Activated T-cell treated with anti-CD3 and anti-CD28 coated beads, Interleukin-2, amount 50 U/mL, for 72 hours (primary cell): ENCODE data around the gene AGXT. TPM values are rescaled to one million over a fixed set of nuclear protein-coding genes. Genes with fewer than 3 reads are reported as not detected.

Experiments used
- ATAC-seq, 2 donors: fragments of 150-1000 bp; cut with Tn5 transposase; replicated peaks in 1 of 2; 2 replicates each; pipeline ENCODE4 v1.10.0; 2021; ENCODE audit warnings: moderate library complexity in 2 of 2, mild to moderate bottlenecking in 1 of 2
- DNase-seq, 2 donors: peaks; one replicate each; pipeline ENCODE4 v3.0.0; 2021 to 2022; ENCODE audit warnings: mixed read lengths in 1 of 2
- H3K27ac Mint-ChIP-seq: one replicate; pipeline ENCODE4 v1.8.0; 2022; ENCODE audit warnings: mild to moderate bottlenecking, moderate library complexity, mixed read lengths
- H3K27me3 Mint-ChIP-seq: one replicate; pipeline ENCODE4 v1.8.0; 2022; ENCODE audit warnings: low read depth, mixed read lengths
- H3K36me3 Mint-ChIP-seq, 2 donors: one replicate each; pipeline ENCODE4 v1.8.0; 2022; ENCODE audit warnings: mixed read lengths in 2 of 2, mild to moderate bottlenecking in 1 of 2; ENCODE audit not compliant: insufficient read depth in 2 of 2
- H3K4me1 Mint-ChIP-seq: one replicate; pipeline ENCODE4 v1.8.0; 2022; ENCODE audit warnings: low read depth, mixed read lengths
- H3K4me3 Mint-ChIP-seq, 2 donors: one replicate each; pipeline ENCODE4 v1.8.0; 2022; ENCODE audit warnings: mild to moderate bottlenecking in 2 of 2, mixed read lengths in 2 of 2, moderate library complexity in 2 of 2
- H3K9me3 Mint-ChIP-seq, 2 donors: one replicate each; pipeline ENCODE4 v1.8.0; 2022; ENCODE audit warnings: mixed read lengths in 2 of 2
- total RNA-seq, 2 donors: library from RNA; stranded (reverse); gene quantifications; one replicate each; pipeline ENCODE4 v1.2.3, GENCODE V29; 2022

The AGXT gene
- total RNA-seq, 2 donors from 2014 or later = not detected

DNA sequence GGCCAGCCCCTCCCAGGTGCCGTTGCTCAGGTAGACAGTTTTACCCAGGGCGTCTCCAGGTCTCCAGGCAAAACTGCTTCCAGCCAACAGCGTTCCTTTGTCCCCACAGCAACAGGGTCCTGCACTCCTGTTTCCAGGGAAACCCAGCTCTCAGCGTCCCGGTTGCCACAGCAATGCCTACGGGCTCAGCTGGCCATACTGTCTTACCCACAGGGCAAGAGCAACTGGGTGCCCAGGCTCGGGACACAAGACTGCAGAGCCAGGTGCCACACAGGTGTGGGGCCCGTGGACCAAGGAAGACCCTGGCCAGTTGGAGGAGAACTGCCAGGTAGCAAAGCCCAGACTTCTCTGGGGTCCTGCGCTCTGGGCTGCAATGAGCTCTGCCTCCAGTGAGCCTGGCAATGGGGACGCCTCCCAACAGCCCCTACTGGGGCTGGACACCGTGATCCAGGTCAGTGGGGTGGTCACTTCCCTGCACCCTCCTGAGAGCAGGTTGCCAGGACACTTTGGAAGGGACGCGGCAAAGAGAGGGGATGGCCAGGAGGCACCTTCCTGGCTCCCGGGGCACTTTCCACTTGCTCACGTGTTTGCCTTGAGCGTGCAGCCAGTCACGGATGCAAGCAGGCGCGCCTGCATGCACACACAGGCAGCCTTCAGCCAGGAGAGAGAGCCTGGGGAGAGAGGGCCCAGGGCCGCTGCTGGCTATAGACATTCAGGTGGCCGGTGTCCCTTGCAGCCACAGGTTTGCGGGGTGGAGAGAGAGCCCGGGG, 37.7 kb downstream of the AGXT start, which contains the start of gene CROCC2:
TSS of gene CROCC2 (plus strand) at position 196 of the 770 bp plus-strand sequence. CDS start at position 374, 178 bp downstream.
- DNase-seq = no peak
- Mint-ChIP-seq H3K36me3 (no peaks in the 10 kb centered on the region), H3K4me1 (no peaks in the 10 kb centered on the region), H3K9me3 (no peaks in the 10 kb centered on the region), H3K4me3 (no peak within 1 kb of the TSS), H3K27me3 (no peaks in the 10 kb centered on the region), H3K27ac (no peak within 1 kb of the TSS)
- ATAC-seq = no peak

DNA sequence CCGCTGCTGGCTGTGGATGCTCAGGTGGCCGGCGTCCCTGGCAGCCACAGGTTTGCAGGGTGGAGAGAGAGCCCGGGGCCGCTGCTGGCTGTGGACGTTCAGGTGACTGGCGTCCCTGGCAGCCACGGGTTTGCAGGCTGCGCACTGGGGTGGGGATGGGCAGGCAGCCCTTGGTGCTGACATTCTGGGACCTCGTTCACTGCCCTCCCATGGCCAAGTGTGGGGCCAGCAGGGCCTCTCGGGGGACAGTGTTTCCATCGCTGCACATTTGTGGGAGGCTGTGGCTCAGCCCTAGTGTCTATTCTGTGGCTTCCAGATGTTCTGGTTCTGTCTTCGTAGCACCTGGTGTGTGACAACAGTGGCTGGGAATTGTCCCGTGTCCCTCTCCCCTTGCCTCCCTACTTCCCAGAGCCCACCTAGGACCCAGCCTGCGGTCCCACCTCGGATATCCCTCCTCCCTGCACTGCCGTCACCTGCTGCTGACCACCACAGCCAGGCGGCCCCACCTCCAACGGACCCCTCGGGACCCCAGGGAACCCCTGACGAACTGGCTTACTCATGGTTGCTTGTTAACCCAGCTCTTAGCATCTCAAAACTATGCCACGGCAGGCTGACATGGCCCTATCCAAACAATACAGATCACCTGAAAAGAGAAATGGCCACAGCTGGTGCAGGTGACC, 38.4 kb downstream of the AGXT start:
- H3K27me3 Mint-ChIP-seq = peaks cover 5% of the 10 kb centered on the region
- no peaks in the 10 kb centered on the region for H3K36me3 Mint-ChIP-seq
- no peak overlapping the region for H3K27ac Mint-ChIP-seq
- H3K9me3 Mint-ChIP-seq = no peaks in the 10 kb centered on the region
- no peaks in the 10 kb centered on the region for H3K4me1 Mint-ChIP-seq
- no peak for ATAC-seq
- no peak overlapping the region for H3K4me3 Mint-ChIP-seq
- no peak for DNase-seq

DNA sequence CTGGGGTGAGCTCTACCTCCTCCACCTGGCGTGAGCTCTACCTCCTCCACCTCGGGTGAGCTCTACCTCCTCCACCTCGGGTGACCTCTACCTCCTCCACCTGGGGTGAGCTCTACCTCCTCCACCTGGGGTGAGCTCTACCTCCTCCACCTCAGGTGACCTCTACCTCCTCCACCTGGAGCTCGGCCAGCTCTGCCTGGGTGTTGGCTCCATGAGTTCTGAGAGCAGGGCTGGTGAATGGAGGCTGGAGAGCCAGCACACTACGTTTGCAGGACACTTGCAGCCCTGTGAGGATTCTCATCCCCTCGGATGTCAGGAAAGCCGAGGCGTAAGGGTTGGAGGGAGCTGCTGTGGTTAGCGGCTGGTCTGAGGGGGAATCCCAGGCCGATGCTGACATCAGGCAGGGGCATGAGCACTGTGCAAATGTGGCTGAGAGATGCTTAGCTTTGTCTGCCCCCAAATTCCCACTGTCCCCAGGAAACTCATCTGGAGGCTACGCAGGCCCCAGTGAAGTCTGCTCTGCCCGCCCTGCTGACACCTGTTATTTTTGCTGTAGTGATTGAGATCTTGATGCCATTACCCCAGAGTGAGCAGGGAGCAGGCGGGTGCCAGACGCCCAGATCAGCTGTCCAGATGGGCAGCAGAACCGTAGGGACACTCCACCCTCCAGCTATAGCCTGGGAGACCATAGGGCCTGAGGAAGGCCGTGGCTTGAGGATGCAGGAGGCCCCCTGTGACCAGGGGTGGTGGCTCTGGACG, 40.8 kb downstream of the AGXT start:
- ATAC-seq (no peak), DNase-seq (no peak)

GRCh38 chr2:240911641-240912265, 43.1 kb downstream of the AGXT start:
- Mint-ChIP-seq H3K27me3 (peaks cover 19% of the 10 kb centered on the region), H3K4me1 (no peaks in the 10 kb centered on the region), H3K9me3 (no peaks in the 10 kb centered on the region), H3K27ac (no peak overlapping the region), H3K4me3 (no peak overlapping the region), H3K36me3 (no peaks in the 10 kb centered on the region)
- no peak for ATAC-seq
- no peak for DNase-seq

More for the DNA sequence above, 40.8 kb downstream of the AGXT start:
- peaks cover 8% of the 10 kb centered on the region for H3K27me3 Mint-ChIP-seq
- H3K9me3 Mint-ChIP-seq = no peaks in the 10 kb centered on the region
- no peaks in the 10 kb centered on the region for H3K36me3 Mint-ChIP-seq
- no peak overlapping the region for H3K27ac Mint-ChIP-seq
- no peak overlapping the region for H3K4me3 Mint-ChIP-seq
- H3K4me1 Mint-ChIP-seq = no peaks in the 10 kb centered on the region

- ATAC-seq = no peak
- H3K4me3 Mint-ChIP-seq = no peak overlapping the region
These were observed 44.5 kb downstream of the AGXT start for GRCh38 chr2:240912878-240913809.

DNA sequence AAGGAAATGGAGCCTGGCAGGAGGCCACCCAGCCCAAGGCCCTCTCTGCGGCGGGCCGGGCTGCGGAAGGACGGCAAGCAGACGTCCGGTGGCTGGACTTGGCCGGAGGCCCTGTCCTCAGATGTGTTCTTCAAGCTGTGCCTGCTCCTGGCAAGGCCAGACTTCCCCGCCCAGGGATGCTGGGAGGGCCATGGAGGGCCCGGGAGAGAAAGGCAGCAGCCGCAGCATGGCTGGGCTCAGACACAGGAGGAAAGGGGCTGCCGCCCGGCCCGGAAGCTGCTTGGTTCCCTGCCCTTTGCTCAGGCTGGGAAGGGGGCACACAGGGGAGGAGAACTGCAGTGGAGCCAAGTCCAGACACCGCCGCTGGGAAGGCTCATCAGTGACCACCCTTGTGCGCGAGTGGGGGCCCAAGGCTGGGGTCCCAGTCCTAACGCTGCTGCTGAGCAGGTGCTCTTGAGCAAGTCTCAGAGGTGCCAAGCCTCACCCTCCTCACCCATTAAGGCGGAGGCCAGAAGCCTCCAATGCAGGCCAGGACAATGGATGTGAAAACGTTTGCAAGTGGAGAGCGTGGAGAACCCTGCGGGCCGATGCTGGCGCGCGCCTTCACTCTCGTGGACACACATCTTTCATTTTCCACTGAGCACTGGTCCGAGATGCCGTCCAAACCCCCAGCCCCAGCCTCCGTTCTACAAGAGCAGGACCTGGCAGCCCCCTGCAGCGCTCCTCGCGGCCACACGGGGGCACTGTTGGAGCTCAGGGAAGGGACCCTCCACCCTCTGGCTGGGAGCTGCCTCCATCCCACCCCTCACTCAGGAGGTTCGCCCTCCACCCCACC, 45.4 kb downstream of the AGXT start:
- Mint-ChIP-seq H3K36me3 (no peaks in the 10 kb centered on the region), H3K27ac (no peak overlapping the region), H3K4me1 (no peaks in the 10 kb centered on the region), H3K9me3 (no peaks in the 10 kb centered on the region), H3K4me3 (no peak overlapping the region), H3K27me3 (peaks cover 25% of the 10 kb centered on the region)
- peak; percentile 57 to 59 for ATAC-seq
- DNase-seq = peak; percentile 74 to 79

More at GRCh38 chr2:240912878-240913809, 44.5 kb downstream of the AGXT start:
- no peaks in the 10 kb centered on the region for H3K4me1 Mint-ChIP-seq
- H3K36me3 Mint-ChIP-seq = no peaks in the 10 kb centered on the region
- no peak overlapping the region for H3K27ac Mint-ChIP-seq
- DNase-seq = no peak
- H3K27me3 Mint-ChIP-seq = peaks cover 25% of the 10 kb centered on the region
- no peaks in the 10 kb centered on the region for H3K9me3 Mint-ChIP-seq

DNA sequence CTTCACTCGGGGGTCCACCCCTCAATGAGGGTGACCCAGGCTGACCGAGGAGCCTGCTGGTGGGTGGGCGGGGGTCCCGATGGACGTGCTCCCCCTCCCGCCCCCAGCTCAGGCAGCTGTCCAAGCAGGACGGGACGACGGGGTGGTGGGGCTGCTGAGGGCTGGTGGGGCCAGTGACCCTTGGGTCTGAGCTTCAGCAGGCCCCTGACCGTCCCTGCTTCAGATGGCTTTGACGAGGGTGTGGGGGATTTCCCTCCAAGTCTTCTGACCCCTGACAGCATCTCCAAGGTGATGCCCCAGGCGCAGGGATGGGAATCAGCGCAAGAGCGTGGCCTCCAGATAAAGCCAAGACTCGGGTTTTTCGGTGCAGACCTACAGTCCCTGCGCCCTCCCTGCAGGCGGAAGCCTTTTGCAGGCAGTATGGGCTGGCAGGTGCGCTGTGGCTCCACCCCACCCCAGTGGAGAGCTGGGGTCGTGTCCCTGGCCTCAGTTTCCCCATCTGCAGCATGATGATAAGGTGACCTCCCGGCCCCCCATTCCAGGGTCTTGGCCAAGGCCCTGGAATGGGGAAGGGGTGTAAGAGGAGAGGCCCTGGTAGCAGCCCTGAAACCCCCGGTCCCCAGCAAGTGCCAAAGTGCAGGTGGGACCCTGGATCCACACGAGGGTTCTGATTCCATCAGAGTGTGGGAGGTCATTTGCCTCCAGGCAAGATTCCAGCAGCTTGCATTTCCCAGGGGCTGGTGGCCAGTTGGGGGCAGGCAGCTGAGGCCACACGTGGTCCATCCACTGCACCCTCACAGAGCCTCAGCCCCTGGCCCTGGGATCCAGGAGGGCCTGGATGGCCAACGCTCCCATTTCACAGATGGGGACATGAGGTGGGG, 46.3 kb downstream of the AGXT start:
- Mint-ChIP-seq H3K9me3 (no peaks in the 10 kb centered on the region), H3K27ac (no peak overlapping the region), H3K36me3 (no peaks in the 10 kb centered on the region), H3K27me3 (peaks cover 25% of the 10 kb centered on the region), H3K4me3 (no peak overlapping the region), H3K4me1 (no peaks in the 10 kb centered on the region)
- ATAC-seq (peak in 1 of 2 donors; percentile 24), DNase-seq (no peak)

- no peak for ATAC-seq
- no peak for DNase-seq
- Mint-ChIP-seq H3K9me3 (no peaks in the 10 kb centered on the region), H3K27ac (no peak overlapping the region), H3K4me3 (no peak overlapping the region), H3K36me3 (no peaks in the 10 kb centered on the region), H3K27me3 (peaks cover 25% of the 10 kb centered on the region), H3K4me1 (no peaks in the 10 kb centered on the region)
These were observed 47.1 kb downstream of the AGXT start for GRCh38 chr2:240915526-240916341.

DNA sequence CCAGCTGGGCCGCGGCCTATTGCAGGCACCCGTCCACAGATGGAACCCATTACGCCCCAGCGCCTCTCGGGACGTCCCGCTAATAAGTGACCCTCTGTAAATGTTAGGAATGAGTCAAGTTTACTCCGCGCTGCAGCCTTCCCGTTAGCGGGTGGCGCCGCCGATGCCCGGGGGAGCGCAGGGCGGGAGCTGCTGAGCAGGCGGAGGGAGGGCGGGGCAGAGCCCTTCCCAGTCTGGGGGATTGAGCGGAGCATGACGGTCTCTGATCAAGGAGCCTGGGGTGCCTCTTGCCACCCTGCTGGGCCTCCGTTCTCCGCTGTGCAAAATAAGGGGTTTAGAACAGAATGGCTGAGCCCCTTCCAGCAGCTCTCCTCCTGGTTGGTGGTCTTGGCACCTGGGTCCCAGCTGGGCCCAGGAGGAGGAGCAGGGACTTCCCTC, 48.0 kb downstream of the AGXT start:
- no peaks in the 10 kb centered on the region for H3K36me3 Mint-ChIP-seq
- no peak overlapping the region for H3K27ac Mint-ChIP-seq
- no peak for ATAC-seq
- H3K9me3 Mint-ChIP-seq = no peaks in the 10 kb centered on the region
- H3K4me1 Mint-ChIP-seq = no peaks in the 10 kb centered on the region
- no peak for DNase-seq
- peaks cover 25% of the 10 kb centered on the region for H3K27me3 Mint-ChIP-seq
- H3K4me3 Mint-ChIP-seq = no peak overlapping the region

- ATAC-seq = no peak
- no peak for DNase-seq
- Mint-ChIP-seq H3K4me3 (no peak overlapping the region), H3K36me3 (no peaks in the 10 kb centered on the region), H3K27ac (no peak overlapping the region), H3K4me1 (no peaks in the 10 kb centered on the region), H3K9me3 (no peaks in the 10 kb centered on the region), H3K27me3 (peaks cover 19% of the 10 kb centered on the region)
These were observed 48.5 kb downstream of the AGXT start for GRCh38 chr2:240917009-240917683.
